ENCODE results near the gene PLA2G2F.
A peak's percentile ranks its signal among the peaks of the same experiment; 100 is the strongest.

The PLA2G2F gene

DNA sequence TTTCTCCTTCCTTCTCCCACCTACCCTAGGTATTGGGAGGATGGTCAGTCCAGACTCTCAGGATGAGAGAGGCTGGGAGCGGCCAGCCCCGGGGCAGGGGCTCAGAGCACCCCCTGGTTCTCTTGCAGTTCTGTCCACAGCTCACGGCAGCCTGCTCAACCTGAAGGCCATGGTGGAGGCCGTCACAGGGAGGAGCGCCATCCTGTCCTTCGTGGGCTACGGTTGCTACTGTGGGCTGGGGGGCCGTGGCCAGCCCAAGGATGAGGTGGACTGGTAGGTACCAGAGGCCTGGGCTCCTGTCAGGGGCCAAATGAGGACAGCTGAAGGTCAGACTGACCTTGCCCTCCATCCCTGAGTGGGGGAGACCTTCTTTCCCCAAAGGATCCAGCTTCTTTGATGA lies 4.2 kb downstream of the PLA2G2F start:
- no peak for DNase-seq (ENCODE audit: low spot score)

DNA sequence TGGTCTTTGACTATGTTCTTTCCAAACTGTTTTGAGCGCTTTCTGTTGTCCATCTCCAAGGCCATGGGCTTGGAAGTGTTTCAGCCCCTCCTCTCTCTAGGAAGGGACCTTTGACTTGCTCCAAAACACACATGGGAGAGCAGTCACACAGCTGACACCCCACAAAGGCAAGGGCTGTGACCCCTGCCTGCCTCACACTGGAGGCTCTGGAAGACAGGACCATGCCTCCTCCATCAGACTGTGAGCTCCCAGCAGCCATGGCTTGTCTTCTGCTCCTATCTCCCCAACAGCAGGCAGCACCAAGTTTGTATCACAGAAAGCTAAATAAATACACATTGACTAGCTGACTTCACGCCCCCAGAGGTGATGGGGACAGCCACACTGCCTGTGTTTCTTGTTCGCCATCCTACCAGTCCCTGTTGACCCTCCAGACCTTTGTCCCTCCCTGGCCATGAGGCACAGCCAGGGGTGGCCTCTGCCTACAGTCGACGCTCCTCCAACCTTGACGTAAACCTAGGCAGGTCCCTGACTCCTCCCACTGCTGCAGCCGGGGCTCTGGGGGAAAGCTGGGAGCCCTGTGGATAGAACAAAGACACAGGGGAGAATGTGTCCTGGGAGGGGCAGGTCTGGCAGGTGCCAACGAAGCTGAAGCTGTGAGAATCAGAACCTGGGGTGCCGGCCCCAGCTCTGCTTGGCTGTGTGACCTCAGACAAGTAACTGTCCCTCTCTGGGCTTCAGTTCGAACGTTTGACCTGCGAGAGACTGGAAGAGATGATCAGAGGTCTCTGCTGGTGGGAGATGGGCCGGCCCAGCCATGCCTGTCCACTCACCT lies 4.8 kb downstream of the PLA2G2F start:
- no peak for DNase-seq (ENCODE audit: low spot score)

DNA sequence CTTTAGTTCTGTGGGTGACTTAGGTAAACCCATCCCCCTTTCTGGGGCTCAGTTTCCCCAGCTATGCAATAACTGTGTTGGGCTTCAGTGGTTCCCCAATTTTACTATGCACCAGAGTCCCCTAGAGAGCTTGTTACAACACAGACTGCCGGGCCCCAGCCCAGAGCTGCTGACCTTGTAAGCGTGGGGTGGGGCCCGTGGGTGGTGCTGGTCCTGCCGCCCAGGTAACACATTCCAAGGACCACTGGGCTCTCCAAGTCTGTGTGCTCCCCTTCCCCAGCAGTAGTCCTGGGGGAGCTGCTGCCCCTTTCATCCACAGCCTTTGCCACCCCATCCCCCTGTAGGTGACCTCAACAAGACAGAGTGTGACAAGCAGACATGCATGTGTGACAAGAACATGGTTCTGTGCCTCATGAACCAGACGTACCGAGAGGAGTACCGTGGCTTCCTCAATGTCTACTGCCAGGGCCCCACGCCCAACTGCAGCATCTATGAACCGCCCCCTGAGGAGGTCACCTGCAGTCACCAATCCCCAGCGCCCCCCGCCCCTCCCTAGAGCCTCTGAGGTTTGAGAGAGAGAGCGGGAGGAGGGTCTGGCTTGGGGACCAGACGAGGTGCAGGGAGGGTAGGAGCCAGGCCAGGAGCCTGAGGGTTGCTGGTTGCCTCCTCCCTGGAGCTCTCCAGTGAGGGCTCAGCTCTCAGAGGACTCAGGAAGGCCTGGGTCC lies 8.9 kb downstream of the PLA2G2F start:
- no peak for DNase-seq (ENCODE audit: low spot score)

DNA sequence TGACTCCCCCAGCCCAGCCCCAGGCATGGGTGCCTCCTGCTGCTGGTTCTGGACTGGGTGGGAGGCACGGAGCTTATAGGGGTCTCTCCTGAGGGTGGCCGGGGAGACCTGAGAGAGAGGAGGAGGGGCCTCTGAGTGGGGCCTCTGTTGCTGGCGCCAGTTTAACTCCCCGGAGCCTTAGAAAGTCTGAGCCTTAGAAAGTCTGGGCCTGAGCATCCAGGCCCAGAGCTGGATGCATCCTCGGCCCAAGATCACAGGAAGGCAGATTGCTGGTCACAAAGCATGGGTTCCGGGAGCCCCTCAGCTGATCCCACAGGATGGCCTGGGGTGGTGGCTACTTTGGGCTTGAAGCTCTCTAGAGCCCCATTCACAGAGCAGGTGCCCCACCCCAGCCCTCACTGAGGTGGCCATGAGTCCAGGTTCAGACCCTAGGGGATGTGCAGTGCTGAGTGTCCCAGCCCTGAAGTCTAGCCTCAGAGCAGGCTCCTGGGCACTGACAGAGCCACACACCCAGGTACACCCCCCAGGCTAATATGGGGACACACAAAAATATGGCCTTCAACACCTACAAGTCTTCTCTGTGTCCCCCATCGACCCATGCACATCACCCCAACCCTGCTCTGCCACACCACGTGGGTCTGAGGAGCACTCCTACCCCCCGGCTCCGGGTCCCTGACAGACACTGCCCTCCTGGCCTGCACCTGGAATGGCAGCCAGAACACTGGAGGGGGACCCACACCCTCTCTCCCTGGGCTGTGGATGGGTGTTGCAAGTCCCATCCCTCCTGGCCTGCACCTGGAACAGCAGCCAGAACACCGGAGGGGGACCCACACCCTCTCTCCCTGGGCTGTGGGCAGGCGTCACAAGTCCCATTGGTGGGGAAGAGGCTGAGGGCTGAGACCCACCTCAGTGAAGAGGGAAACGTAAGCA lies 9.7 kb downstream of the PLA2G2F start:
- no peak for DNase-seq (ENCODE audit: low spot score)

DNA sequence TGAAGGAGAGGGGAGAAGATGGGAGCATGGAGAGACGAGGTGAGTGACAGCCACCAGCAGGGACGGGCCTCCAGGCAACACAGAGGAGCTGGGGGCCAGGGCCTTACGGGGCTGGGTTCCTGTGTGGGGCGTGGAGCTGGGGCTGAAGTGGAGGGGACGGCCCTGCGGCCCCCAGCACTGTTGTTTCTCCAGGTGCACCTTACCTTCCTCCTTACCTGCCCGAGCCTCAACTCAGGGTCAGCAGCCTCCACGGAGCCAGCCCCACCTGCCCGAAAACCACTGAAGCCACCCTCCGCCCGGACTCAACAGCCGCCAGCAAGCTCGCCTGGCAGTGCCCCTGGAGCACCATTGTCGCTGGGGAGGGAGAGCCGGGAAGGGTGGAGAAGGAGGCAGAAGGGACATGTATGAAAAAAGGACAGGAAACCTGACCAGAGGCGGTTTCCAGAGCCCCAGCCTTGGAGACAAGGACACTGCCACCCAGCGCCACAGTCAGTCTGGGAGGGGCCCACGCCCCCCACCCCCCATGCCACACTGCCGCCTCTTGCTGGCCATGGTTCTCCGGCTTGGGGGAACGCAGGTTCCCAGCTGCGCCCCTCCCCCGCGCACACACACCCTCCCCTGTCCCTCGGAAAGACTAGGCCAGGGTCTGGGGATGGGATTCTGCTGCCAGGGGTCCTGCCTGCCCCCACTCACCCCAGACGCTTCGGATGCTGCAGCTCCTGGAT lies 10.6 kb downstream of the PLA2G2F start:
- no peak for DNase-seq (ENCODE audit: low spot score)

DNA sequence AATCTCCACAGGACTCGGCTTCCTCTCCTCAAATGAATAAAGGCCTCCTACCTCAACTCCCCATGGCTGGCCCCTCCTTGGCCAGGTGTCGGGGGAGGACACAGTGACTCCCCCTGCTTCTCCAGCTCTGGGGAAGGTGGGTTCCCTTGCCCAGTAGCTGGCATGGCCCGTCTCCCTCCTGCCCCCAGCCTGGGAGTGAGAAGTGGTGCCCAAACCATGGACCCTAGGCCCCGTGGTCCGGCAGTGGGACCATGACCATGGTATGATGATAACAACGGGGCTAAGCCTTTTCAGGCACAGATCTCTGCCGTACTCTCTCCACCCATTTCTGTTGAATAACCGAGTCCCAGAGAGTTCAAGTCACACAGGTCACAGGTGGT lies 11.2 kb downstream of the PLA2G2F start:
- DNase-seq (ENCODE audit: low spot score), result no peak

DNA sequence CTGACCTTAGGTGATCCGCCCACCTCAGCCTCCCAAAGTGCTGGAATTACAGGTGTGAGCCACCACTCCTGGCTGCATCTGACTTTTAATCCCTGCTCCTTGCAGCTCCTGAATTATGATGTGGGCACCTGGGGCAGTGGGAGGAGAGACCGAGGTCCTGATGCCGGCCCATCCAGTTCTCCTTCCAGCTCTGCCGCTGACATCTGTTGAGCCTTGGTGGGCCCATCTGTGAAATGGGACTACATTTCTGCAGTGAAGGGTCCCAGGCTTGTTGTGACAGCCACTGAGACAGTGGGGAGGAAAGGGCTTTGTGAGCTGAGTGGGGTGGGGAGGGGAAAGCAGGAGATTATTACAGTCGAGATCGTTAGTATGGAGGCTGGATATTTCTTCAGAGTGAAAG lies 11.8 kb downstream of the PLA2G2F start:
- no peak for DNase-seq (ENCODE audit: low spot score)

DNA sequence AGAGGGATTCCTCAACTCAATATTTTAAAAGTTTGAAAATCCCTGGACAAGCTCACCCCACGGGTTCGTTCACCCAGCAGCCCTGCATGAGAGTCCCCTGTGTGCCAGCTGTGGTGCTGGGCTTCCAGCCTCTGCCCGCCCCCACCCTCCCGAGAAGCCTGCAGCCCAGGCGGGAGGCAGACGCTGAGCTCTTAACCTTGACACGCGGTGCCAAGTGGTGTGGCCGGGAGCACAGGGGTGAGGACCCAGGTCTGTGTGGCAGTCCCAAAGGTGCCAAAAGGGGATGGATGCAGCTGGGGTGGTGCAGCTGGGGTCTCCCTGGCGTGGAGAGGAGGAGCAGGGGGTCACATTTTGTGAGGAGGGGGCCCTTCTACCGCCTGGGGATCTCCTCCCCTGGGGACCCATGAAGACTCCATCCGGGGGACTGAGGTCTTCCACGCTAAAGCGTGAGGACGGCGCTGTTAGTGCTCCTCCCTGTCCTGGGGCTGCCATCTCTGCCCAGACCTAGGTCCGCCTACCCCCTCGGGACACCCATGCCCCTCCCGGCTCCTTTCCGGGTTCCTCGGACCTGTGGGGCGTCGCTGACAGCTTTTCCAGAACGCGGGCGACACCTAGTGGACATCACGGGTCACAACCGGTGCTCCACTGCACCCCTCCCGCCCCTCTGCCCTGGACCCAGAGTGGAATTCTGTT lies 12.9 kb downstream of the PLA2G2F start:
- DNase-seq (ENCODE audit: low spot score), result peak; percentile 72

DNA sequence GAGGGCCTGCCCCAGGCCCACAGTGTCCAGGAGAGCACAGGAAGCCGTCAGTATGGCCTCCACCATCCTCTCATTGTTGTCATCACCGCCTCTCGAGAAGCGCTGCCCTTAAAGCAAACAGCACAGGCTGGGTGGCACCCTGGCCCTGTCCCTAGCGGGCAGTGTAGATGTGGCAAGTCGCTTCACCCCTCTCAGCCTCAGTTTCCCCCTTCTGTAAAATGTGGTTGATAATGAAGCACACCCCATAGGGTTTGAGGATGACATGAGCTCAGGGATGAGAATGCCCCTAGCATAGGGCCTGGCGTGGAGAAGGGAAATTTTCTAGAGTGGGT lies 13.4 kb downstream of the PLA2G2F start:
- no peak for DNase-seq (ENCODE audit: low spot score)

DNA sequence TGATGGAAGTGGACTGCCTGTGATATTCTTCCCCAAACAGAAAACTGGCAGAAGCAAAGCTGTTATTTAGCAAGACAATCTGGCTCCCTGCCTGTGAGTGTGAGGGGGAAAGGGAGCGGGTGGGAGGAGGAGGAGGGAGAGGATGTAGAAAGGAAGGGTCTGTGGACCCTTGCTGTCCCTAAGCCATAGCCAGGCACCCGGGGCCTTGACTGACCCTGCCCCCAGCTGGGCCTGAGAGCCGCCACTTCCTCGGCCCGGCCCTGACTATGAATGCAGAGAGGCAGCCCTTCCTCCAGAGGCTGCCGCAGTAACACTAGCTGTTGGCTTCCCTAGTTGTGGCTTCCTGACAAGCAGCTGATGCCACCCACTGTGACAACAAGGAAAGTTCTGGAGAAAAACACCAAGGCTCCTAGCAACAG lies 13.9 kb downstream of the PLA2G2F start:
- peak; percentile 16 for DNase-seq (ENCODE audit: low spot score)

DNA sequence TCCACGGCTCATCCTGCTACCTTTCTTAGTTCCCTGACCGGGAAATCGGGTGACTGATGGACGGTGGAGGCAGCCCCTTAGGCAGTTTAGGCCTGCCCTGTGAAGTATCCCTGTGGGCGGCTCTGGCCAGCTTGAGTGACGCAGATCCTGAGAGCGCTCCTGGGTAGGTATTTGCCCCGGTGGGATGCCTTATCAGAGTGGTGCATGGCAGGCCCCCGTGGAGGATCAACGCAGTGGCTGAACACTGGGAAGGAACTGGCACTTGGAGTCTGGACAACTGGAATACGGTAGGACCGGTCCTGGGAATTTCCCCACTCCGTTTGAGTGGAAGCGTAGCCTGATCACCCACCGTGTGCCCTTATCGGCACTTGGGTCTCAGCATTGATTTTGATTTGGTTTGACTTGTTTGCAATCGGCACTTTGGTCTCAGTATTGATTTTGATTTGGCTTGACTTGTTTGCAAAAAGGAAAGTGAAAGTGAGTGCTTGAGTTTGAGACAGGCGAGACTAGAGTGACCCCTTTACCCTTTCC lies 15.2 kb downstream of the PLA2G2F start:
- no peak for DNase-seq (ENCODE audit: low spot score)

DNA sequence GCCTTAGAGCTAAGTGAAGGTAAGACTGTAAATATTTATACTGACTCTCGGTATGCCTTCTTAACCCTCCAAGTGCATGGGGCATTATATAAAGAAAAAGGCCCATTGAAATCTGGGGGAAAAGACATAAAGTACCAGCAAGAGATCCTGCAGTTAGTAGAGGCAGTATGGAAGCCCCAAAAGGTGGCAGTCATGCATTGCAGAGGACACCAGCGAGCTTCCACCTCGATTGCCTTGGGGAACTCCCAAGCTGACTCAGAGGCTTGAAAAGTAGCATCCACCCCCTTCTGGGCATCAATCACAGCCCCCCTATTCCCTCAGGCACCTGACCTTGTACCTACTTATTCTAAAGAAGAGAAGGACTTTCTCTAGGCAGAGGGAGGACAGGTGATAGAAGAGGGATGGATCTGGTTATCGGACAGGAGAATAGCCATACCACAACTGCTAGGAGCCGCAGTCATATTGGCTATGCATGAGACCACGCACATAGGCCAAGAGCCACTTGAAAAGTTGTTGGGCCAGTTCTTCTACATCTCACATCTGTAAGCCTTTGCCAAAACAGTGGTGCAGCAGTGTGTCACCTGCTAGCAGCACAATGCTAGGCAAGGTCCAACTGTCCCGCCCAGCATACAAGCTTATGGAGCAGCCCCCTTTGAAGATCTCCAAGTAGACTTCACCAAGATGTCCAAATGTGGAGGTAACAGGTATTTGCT lies 19.4 kb downstream of the PLA2G2F start:
- DNase-seq (ENCODE audit: low spot score), result no peak

DNA sequence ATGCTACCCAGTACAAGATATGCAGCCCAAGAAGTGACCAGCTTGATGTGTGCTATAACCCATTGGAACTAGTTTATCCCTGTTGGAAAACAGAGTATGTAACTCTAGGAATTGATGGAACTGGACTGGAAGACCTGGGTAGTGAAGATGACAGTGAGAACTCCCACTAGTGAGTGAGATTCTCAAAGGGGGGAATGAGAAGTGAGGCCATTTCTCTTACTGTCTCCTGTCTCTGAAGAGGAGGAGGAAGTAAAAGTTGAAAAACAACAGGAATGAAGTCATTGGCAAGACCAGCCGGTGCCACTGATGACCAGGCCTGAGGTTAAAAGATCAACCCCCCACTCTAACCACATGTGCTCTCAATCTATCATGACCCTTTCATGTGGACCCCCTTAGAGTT lies 20.9 kb downstream of the PLA2G2F start:
- no peak for DNase-seq (ENCODE audit: low spot score)

DNA sequence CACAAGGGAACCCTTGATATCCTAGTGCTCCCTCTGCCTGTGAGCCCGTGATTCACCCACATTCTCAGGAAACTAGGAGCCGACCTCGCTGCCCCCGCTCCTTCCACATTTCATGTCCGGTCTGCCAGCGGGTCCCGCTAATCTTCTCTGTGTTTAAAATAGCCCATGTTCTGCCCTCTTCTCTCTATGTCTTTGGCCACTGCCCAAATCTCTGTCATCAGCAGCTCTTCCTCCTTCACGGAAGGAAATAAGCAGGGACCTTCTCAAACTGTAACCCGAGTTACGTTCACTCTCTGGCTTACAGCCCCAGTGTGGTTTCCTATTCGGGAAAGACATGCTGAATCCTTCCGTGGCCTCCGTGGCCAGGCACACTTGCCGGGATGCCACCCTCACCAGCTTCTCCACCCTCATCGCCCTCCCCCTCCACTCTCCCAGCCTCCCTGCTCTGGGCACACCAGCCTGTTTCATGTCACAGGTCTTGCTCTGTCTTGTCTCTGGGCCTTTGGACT lies 25.6 kb downstream of the PLA2G2F start:
- DNase-seq (ENCODE audit: low spot score), result no peak

DNA sequence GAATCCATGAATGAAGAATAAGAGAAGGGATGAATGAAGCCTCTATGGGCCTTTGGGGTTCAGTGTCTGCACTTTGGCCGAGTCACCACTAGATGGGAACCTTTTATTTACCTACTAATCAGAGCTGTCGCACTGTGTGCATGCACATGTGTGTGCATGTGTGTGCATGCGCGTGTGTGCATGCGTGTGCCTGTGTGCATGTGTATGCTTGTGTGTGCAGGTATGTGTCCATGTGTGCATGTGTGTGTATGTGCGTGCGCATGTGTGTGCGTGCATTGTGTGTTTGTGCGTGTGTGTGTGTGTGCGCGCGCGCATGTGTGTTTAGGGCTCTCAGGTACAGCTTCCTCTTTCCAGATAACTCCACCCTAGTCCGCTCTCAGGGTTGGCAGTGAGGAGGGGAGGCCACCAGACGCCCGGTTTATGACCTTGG lies 26.4 kb downstream of the PLA2G2F start:
- no peak for DNase-seq (ENCODE audit: low spot score)

DNA sequence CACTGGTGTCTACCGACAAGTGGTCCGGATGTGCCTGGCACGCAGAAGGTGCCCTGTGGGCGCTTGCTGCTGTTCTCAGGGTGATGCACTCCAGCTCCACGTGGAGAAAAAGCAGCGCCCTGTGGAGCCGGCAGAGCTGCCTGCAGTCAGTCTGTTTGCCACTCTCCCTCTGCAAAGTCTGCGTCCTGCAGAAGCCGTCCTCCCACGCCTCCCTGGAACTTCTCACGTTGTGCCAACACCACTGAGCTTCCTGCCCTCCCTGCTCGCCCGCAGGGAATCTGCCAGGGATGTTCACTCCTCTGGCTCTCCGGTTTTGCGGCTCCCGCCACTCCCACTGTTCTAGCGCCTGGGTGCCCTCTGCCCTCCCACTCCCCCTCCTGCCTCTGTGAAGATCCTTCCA lies 26.9 kb downstream of the PLA2G2F start:
- no peak for DNase-seq (ENCODE audit: low spot score)

DNA sequence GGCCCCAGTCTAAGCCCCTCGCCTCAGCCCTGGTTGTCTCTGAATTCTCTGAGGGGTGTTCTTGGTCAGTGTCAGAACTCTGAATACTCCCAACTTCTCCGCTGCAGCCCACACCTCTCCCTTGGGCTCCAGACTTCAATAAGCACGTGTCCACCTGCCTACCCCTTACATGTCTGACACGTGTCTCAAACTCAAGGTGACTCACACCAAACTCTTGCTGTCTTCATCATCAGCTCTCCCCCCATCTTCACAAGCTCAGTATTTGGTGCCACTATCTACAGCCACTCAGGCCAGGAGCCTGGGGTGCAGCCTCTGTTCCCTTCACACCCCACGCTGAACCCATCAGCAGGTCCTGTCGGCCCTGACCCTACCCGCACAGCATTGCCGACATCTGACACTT lies 28.0 kb downstream of the PLA2G2F start:
- DNase-seq (ENCODE audit: low spot score), result no peak

DNA sequence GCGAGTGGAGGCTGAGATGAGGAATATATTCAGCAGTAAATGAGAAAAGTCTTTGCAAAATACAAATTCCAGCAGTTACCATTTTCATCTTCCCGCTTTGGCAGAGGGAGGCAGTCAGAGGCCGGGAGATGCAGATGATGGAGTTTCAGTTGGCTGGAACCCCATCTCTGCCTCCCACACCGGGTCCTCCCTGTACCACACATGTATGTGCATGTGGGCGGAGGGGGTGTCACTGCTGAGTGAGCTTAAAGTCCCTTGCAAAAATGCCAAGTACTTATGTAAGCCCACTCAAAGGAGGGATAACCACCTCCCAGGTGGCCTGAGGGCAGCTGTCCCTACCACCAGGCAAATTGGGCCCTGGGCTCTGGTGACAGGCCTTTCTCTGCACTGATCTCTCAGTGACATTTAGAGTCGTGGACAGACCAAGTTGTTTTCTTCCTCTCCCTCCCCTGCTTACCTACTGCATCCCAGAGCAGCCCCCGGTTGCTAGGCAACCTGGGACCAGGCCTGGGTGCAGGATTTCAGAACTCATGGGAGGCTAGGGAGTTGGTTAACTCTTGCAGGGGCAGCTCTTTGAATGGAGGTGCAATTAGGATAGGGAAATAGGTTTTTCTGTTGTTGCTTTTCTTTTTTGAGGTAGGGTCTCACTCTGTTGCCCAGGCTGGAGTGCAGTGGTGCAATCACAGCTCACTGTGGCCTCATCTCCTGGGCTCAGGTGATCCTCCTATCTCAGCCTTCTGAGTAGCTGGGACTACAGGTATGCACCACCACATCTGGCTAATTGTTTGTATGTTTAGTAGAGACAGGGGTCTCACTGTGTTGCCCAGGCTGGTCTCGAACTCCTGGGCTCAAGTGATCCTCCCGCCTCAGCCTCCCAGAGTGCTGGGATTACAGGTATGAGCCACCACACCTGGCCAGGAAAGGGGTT lies 29.7 kb downstream of the PLA2G2F start:
- peak; percentile 32 for DNase-seq (ENCODE audit: low spot score)

DNA sequence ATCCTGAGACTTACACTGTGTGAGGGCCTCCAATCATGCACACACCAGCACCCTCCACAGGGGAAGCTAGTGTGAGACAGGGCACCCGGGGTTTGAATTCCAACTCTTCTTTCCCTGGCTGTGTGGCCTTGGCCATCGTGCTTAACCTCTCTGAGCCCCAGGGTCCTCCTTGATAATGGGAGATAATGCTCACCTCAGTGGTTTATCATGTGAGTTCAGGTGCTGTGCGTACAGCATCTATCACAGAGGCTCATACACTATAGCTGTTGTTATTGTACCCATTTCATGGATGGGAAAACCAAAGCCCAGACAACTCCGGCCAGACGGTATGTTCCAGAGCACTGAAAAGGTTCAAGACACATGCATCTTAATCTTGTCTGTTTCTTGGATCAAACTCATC lies 30.8 kb downstream of the PLA2G2F start:
- no peak for DNase-seq (ENCODE audit: low spot score)

Measured in cerebellar cortex (tissue), 1 donor.